Measurements from ENCODE around the gene PSEN1. TPM values are rescaled to one million over a fixed set of nuclear protein-coding genes. Genes with fewer than 3 reads are reported as not detected.

Gene PSEN1
- total and polyA plus RNA-seq, 2 of the 8 experiments (the other 6 are each of a cell fraction or from before 2014, with no cell fraction given), result 10.1 to 38.7 TPM

- Histone ChIP-seq H3K18ac (ENCODE audit: extremely low read depth, low read length) (no peak overlapping the region; the same call in 1 of the 2 replicates), H2AK5ac (ENCODE audit: low read depth, low read length) (no peak overlapping the region), H3K4ac (replicated peaks; ENCODE audit: insufficient read length, low read depth, low read length) (no peak overlapping the region), H4K91ac (replicated peaks; ENCODE audit: insufficient read length, low read length) (no peak overlapping the region), H3K36me3 (ENCODE audit: control insufficient read depth in 2 of 4, insufficient read depth in 4 of 4, low read length in 3 of 4) (peaks cover 3 to 28% (median 13%) of the 10 kb centered on the region in 4 experiments; a peak in 6 of 8 replicates), H4K5ac (ENCODE audit: insufficient read length, low read depth, low read length) (no peak overlapping the region), H3K23ac (ENCODE audit: insufficient read length) (no peak overlapping the region), H3K23me2 (ENCODE audit: low read depth, low read length) (no peaks in the 10 kb centered on the region), H3K27ac (ENCODE audit: low read depth, low read length) (no peak overlapping the region), H2BK5ac (ENCODE audit: low read depth, low read length) (no peak overlapping the region), H2AFZ (ENCODE audit: low read length) (no peak overlapping the region), H3K9ac (replicated peaks in 1 of 4; ENCODE audit: extremely low read depth in 1 of 4, low read depth in 3 of 4, low read length in 3 of 4) (no peak overlapping the region), H3K9me3 (ENCODE audit: insufficient read depth in 2 of 2, low read depth in 1 of 2, low read length in 1 of 2) (no peaks in the 10 kb centered on the region), H2BK12ac (ENCODE audit: low read depth, low read length) (no peak overlapping the region), H2BK120ac (replicated peaks; ENCODE audit: low read depth, low read length) (no peak overlapping the region), H3K4me2 (ENCODE audit: insufficient read depth in 1 of 2, low read depth in 2 of 2, low read length in 2 of 2) (no peak overlapping the region), H3K56ac (replicated peaks; ENCODE audit: insufficient read length, low read depth, low read length) (no peak overlapping the region), H3K4me1 (replicated peaks in 1 of 4; ENCODE audit: control insufficient read depth in 3 of 4, insufficient read depth in 4 of 4, low read length in 3 of 4) (no peaks in the 10 kb centered on the region; a peak in 2 of 7 replicates), H3K4me3 (ENCODE audit: extremely low read depth in 1 of 4, insufficient read depth in 2 of 4, low read depth in 3 of 4, low read length in 4 of 4) (no peak overlapping the region), H3K79me2 (ENCODE audit: control insufficient read depth in 1 of 2, insufficient read depth in 2 of 2, low read length in 2 of 2) (no peaks in the 10 kb centered on the region), H2BK15ac (ENCODE audit: low read length) (no peak overlapping the region), H4K8ac (ENCODE audit: extremely low read depth, insufficient read depth, low read length) (no peak overlapping the region), H3K14ac (ENCODE audit: insufficient read length) (no peak overlapping the region), H3K79me1 (ENCODE audit: low read depth, low read length) (no peaks in the 10 kb centered on the region), H2BK20ac (ENCODE audit: low read length) (no peak overlapping the region), H3K27me3 (replicated peaks in 1 of 4; ENCODE audit: control insufficient read depth in 3 of 4, extremely low read depth in 1 of 4, insufficient read depth in 3 of 4, low read length in 3 of 4) (no peaks in the 10 kb centered on the region), H4K20me1 (replicated peaks in 1 of 2; ENCODE audit: control insufficient read depth in 1 of 2, insufficient read depth in 2 of 2, low read length in 2 of 2) (peaks cover 0 to 2% of the 10 kb centered on the region in 2 experiments)
- CTCF ChIA-PET (ENCODE audit: partially characterized antibody), result interaction anchor here (0.6 to 5.1 kb wide), 10 partner anchors 19 to 452 kb away, joined by 3 to 46 read pairs (median 4); no protein-coding TSS in a partner anchor
- DNase-seq (ENCODE audit: low read depth in 1 of 2, low spot score in 2 of 2) (no peak), FAIRE-seq (no peak)
- WGBS, 2 experiments (ENCODE audit: extremely low coverage in 1 of 2, insufficient coverage in 1 of 2, insufficient read length in 1 of 2, insufficient replicate concordance in 2 of 2, low coverage in 1 of 2, low lambda C conversion rate in 2 of 2, missing lambda C conversion rate in 1 of 2), result 89% methylated on average over 17 of the region's 23 CpGs; no CpG with 5 or more reads in 1 of the 2 experiments
- TF ChIP-seq TBP (IDR thresholded peaks at IDR 0.05; ENCODE audit: low read depth, low read length) (no peak), ATF2 (IDR thresholded peaks at IDR 0.05; ENCODE audit: low read length) (no peak), CHD1 (IDR thresholded peaks at IDR 0.05; ENCODE audit: low read depth, low read length) (no peak), CTBP2 (IDR thresholded peaks at IDR 0.05; ENCODE audit: borderline replicate concordance, insufficient read depth, insufficient read length, low read length) (no peak), RFX5 (IDR thresholded peaks at IDR 0.05; ENCODE audit: borderline replicate concordance, low read depth, low read length) (no peak), KDM1A (IDR thresholded peaks at IDR 0.05; ENCODE audit: borderline replicate concordance, low read length) (no peak), SIRT6 (IDR thresholded peaks at IDR 0.05; ENCODE audit: low read length) (no peak), SUZ12 (IDR thresholded peaks at IDR 0.05; ENCODE audit: low read length) (no peak)
- POLR2A ChIA-PET (ENCODE audit: partially characterized antibody), result interaction anchor here (1.2 to 3.8 kb wide), 5 partner anchors 14 to 31 kb away, joined by 3 to 21 read pairs (median 6); partner anchors contain the start of gene PAPLN
These were observed 128.0 kb downstream of the PSEN1 start for GRCh38 chr14:73264080-73264884.

Data from H1 (cell line).